ENCODE measurements around the gene NACA. TPM values are rescaled to one million over a fixed set of nuclear protein-coding genes. Genes with fewer than 3 reads are reported as not detected.

The NACA gene
- total RNA-seq, 1 experiment from 2014 or later: 804 TPM

GRCh38 chr12:56723352-56723751, 1.7 kb downstream of the NACA start:
- peaks cover 78% of the 10 kb centered on the region for H3K36me3 Mint-ChIP-seq (ENCODE audit: insufficient read depth, unreplicated experiment)
- no peak for DNase-seq
- peak overlapping the region; percentile 68 for H3K4me3 ChIP-seq (ENCODE audit: low read depth, low read length)
- no TSS peak for BruUV-seq (replicated peaks)
- TF ChIP-seq CTCF (IDR thresholded peaks at IDR 0.05; ENCODE audit: insufficient read depth in 1 of 2, low read depth in 1 of 2, low read length in 1 of 2, severe bottlenecking in 1 of 2, unreplicated experiment in 1 of 2): no peak
- H3K36me3 ChIP-seq (ENCODE audit: control insufficient read depth, insufficient read depth, low read length): peaks cover 1% of the 10 kb centered on the region
- H3K27me3 ChIP-seq (replicated peaks; ENCODE audit: control insufficient read depth, insufficient read depth, low read length): no peaks in the 10 kb centered on the region
- H3K4me3 Mint-ChIP-seq (ENCODE audit: unreplicated experiment): peak overlapping the region; percentile 99
- POLR2A ChIA-PET: interaction anchor here (3.7 kb wide), 1 partner anchor 35 kb away, joined by 29 read pairs; the partner anchor contains the start of gene PTGES3
- H3K27me3 Mint-ChIP-seq (ENCODE audit: insufficient read depth, unreplicated experiment): no peaks in the 10 kb centered on the region
- no peaks in the 10 kb centered on the region for H3K9me3 Mint-ChIP-seq (ENCODE audit: unreplicated experiment)
- intact Hi-C loops (cut with micrococcal nuclease; ENCODE audit: unreplicated experiment): loop anchor here (5.0 kb wide), 1 partner anchor 86 kb away; no protein-coding TSS in a partner anchor
- CTCF ChIA-PET: interaction anchor here (0.5 to 0.9 kb wide), 2 partner anchors 37 to 87 kb away, joined by 3 to 4 read pairs; no protein-coding TSS in a partner anchor
- peak overlapping the region; percentile 99 for H3K27ac Mint-ChIP-seq (ENCODE audit: unreplicated experiment)
- no peaks in the 10 kb centered on the region for H3K9me3 ChIP-seq
- peaks cover 32% of the 10 kb centered on the region for H3K4me1 ChIP-seq
- peaks cover 46% of the 10 kb centered on the region for H3K4me1 Mint-ChIP-seq (ENCODE audit: low read depth, unreplicated experiment)

GRCh38 chr12:56722832-56723231, 2.3 kb downstream of the NACA start:
- Mint-ChIP-seq H3K9me3 (ENCODE audit: unreplicated experiment) (no peaks in the 10 kb centered on the region), H3K4me1 (ENCODE audit: low read depth, unreplicated experiment) (peaks cover 46% of the 10 kb centered on the region), H3K36me3 (ENCODE audit: insufficient read depth, unreplicated experiment) (peaks cover 78% of the 10 kb centered on the region), H3K27me3 (ENCODE audit: insufficient read depth, unreplicated experiment) (no peaks in the 10 kb centered on the region), H3K4me3 (ENCODE audit: unreplicated experiment) (peak overlapping the region; percentile 99), H3K27ac (ENCODE audit: unreplicated experiment) (no peak overlapping the region)
- intact Hi-C loops (cut with micrococcal nuclease; ENCODE audit: unreplicated experiment): loop anchor here (5.0 kb wide), 1 partner anchor 86 kb away; no protein-coding TSS in a partner anchor
- Histone ChIP-seq H3K36me3 (ENCODE audit: control insufficient read depth, insufficient read depth, low read length) (peaks cover 1% of the 10 kb centered on the region), H3K4me3 (ENCODE audit: low read depth, low read length) (peak overlapping the region; percentile 3; the same call in 1 of the 2 replicates), H3K4me1 (peaks cover 32% of the 10 kb centered on the region), H3K9me3 (no peaks in the 10 kb centered on the region), H3K27me3 (replicated peaks; ENCODE audit: control insufficient read depth, insufficient read depth, low read length) (no peaks in the 10 kb centered on the region)
- TF ChIP-seq CTCF (IDR thresholded peaks at IDR 0.05; ENCODE audit: insufficient read depth in 1 of 2, low read depth in 1 of 2, low read length in 1 of 2, severe bottlenecking in 1 of 2, unreplicated experiment in 1 of 2): no peak
- ChIA-PET CTCF (interaction anchor here (0.5 to 0.9 kb wide), 2 partner anchors 37 to 86 kb away, joined by 3 to 4 read pairs; no protein-coding TSS in a partner anchor), POLR2A (interaction anchor here (3.7 kb wide), 1 partner anchor 35 kb away, joined by 29 read pairs; the partner anchor contains the start of gene PTGES3)
- BruUV-seq (replicated peaks): no TSS peak
- DNase-seq: no peak

- Mint-ChIP-seq H3K27ac (ENCODE audit: unreplicated experiment) (no peak overlapping the region), H3K27me3 (ENCODE audit: insufficient read depth, unreplicated experiment) (no peaks in the 10 kb centered on the region), H3K36me3 (ENCODE audit: insufficient read depth, unreplicated experiment) (peaks cover 81% of the 10 kb centered on the region), H3K4me3 (ENCODE audit: unreplicated experiment) (peak overlapping the region; percentile 99), H3K4me1 (ENCODE audit: low read depth, unreplicated experiment) (peaks cover 46% of the 10 kb centered on the region), H3K9me3 (ENCODE audit: unreplicated experiment) (no peaks in the 10 kb centered on the region)
- H3K9me3 ChIP-seq: no peaks in the 10 kb centered on the region
- no peaks in the 10 kb centered on the region for H3K27me3 ChIP-seq (replicated peaks; ENCODE audit: control insufficient read depth, insufficient read depth, low read length)
- H3K4me3 ChIP-seq (ENCODE audit: low read depth, low read length): no peak overlapping the region
- no TSS peak for BruUV-seq (replicated peaks)
- peaks cover 32% of the 10 kb centered on the region for H3K4me1 ChIP-seq
- CTCF ChIA-PET: no interaction called here
- no peak for TF ChIP-seq CTCF (IDR thresholded peaks at IDR 0.05; ENCODE audit: insufficient read depth in 1 of 2, low read depth in 1 of 2, low read length in 1 of 2, severe bottlenecking in 1 of 2, unreplicated experiment in 1 of 2)
- peaks cover 1% of the 10 kb centered on the region for H3K36me3 ChIP-seq (ENCODE audit: control insufficient read depth, insufficient read depth, low read length)
- POLR2A ChIA-PET: interaction anchor here (3.7 kb wide), 1 partner anchor 33 kb away, joined by 29 read pairs; the partner anchor contains the start of gene PTGES3
- intact Hi-C loops (cut with micrococcal nuclease; ENCODE audit: unreplicated experiment): loop anchor here (5.0 kb wide), 1 partner anchor 84 kb away; no protein-coding TSS in a partner anchor
- DNase-seq: no peak
These were observed 3.4 kb downstream of the NACA start for GRCh38 chr12:56721721-56722120.

Data from Caco-2 (cell line).